H9 (cell line): ENCODE results near the gene AFMID. TPM values are rescaled to one million over a fixed set of nuclear protein-coding genes. Genes with fewer than 3 reads are reported as not detected.

Experiments used
- DNase-seq: peaks from one replicate; pipeline ENCODE4 v3.0.0-alpha.2; 2017
- H2AFZ ChIP-seq: one replicate; pipeline ENCODE4 v1.6.1; 2013; ENCODE audit warnings: mild to moderate bottlenecking, low read length, control low read depth, moderate library complexity
- H2AK5ac ChIP-seq: 2 replicates; pipeline ENCODE4 v1.6.1; 2013; ENCODE audit warnings: low read length, control low read depth, mixed read lengths; ENCODE audit not compliant: insufficient read length
- H2BK120ac ChIP-seq: one replicate; pipeline ENCODE4 v1.6.1; 2013; ENCODE audit warnings: low read depth, mild to moderate bottlenecking, low read length, control low read depth, inconsistent platforms; ENCODE audit not compliant: poor library complexity, severe bottlenecking
- H2BK12ac ChIP-seq: 2 replicates; pipeline ENCODE4 v1.6.1; 2013; ENCODE audit warnings: low read length, control low read depth, mixed read lengths, low read depth; ENCODE audit not compliant: insufficient read length
- H2BK15ac ChIP-seq: 2 replicates; pipeline ENCODE4 v1.6.1; 2013; ENCODE audit warnings: low read depth, low read length, control low read depth
- H2BK20ac ChIP-seq: one replicate; pipeline ENCODE4 v1.6.1; 2013; ENCODE audit warnings: low read depth, mild to moderate bottlenecking, low read length, control low read depth, inconsistent platforms; ENCODE audit not compliant: poor library complexity, severe bottlenecking
- H2BK5ac ChIP-seq: 2 replicates; pipeline ENCODE4 v1.6.1; 2013; ENCODE audit warnings: low read length, control low read depth, mixed read lengths; ENCODE audit not compliant: insufficient read length
- H3K14ac ChIP-seq: 2 replicates; pipeline ENCODE4 v1.6.1; 2013; ENCODE audit warnings: low read length, control low read depth; ENCODE audit not compliant: insufficient read depth
- H3K18ac ChIP-seq: 2 replicates; pipeline ENCODE4 v1.6.1; 2013; ENCODE audit warnings: low read depth, mild to moderate bottlenecking, mixed read lengths, low read length, control low read depth; ENCODE audit not compliant: insufficient read length
- H3K23ac ChIP-seq: 2 replicates; pipeline ENCODE4 v1.6.1; 2013; ENCODE audit warnings: low read length, control low read depth, mixed read lengths, low read depth; ENCODE audit not compliant: insufficient read length
- H3K23me2 ChIP-seq: 2 replicates; pipeline ENCODE4 v1.6.1; 2013; ENCODE audit warnings: low read depth, mild to moderate bottlenecking, mixed read lengths, low read length, control low read depth; ENCODE audit not compliant: insufficient read length, poor library complexity, severe bottlenecking
- H3K27ac ChIP-seq: 2 replicates; pipeline ENCODE4 v1.5.1; 2013; ENCODE audit warnings: low read length, control low read depth, mixed read lengths, low read depth; ENCODE audit not compliant: insufficient read length
- H3K27me3 ChIP-seq: 2 replicates; pipeline ENCODE4 v1.6.1; 2013; ENCODE audit warnings: low read length, control low read depth, inconsistent platforms; ENCODE audit not compliant: insufficient read depth
- H3K4ac ChIP-seq: 2 replicates; pipeline ENCODE4 v1.6.1; 2013; ENCODE audit warnings: low read depth, mild to moderate bottlenecking, control low read depth, inconsistent platforms, low read length, moderate library complexity
- H3K4me1 ChIP-seq: 2 replicates; pipeline ENCODE4 v1.6.1; 2013; ENCODE audit warnings: low read length, control low read depth, inconsistent platforms; ENCODE audit not compliant: insufficient read depth
- H3K4me2 ChIP-seq: 2 replicates; pipeline ENCODE4 v1.6.1; 2013; ENCODE audit warnings: low read length, control low read depth, mixed read lengths; ENCODE audit not compliant: insufficient read length, insufficient read depth
- H3K56ac ChIP-seq: 2 replicates; pipeline ENCODE4 v1.6.1; 2013; ENCODE audit warnings: low read depth, mild to moderate bottlenecking, mixed read lengths, low read length, control low read depth; ENCODE audit not compliant: insufficient read length
- H3K79me1 ChIP-seq: 2 replicates; pipeline ENCODE4 v1.6.1; 2013; ENCODE audit warnings: low read depth, mild to moderate bottlenecking, moderate library complexity, low read length, control low read depth, inconsistent platforms; ENCODE audit not compliant: insufficient read depth, poor library complexity, severe bottlenecking
- H3K79me2 ChIP-seq: 2 replicates; pipeline ENCODE4 v1.6.1; 2013; ENCODE audit warnings: low read length, control low read depth, inconsistent platforms; ENCODE audit not compliant: insufficient read depth
- H3K9ac ChIP-seq: 2 replicates; pipeline ENCODE4 v1.6.1; 2013; ENCODE audit warnings: low read length, control low read depth, mixed read lengths; ENCODE audit not compliant: insufficient read length; ENCODE audit errors: extremely low read depth
- H3K9me3 ChIP-seq: one replicate; pipeline ENCODE4 v1.6.1; 2013; ENCODE audit warnings: low read depth, low read length, inconsistent platforms; ENCODE audit not compliant: control insufficient read depth
- H3T11ph ChIP-seq: one replicate; pipeline ENCODE4 v1.6.1; 2013; ENCODE audit warnings: mild to moderate bottlenecking, low read length, control low read depth, inconsistent platforms
- H4K20me1 ChIP-seq: one replicate; pipeline ENCODE4 v1.6.1; 2013; ENCODE audit not compliant: control insufficient read depth, insufficient read length, insufficient read depth
- H4K5ac ChIP-seq: 2 replicates; pipeline ENCODE4 v1.6.1; 2013; ENCODE audit warnings: low read depth, mild to moderate bottlenecking, mixed read lengths, low read length, control low read depth; ENCODE audit not compliant: insufficient read length
- H4K8ac ChIP-seq: replicated peaks from 2 replicates; pipeline ENCODE4 v1.6.1; 2013; ENCODE audit warnings: low read length, control low read depth, mixed read lengths, low read depth; ENCODE audit not compliant: insufficient read length
- H4K91ac ChIP-seq: 2 replicates; pipeline ENCODE4 v1.6.1; 2013; ENCODE audit warnings: low read depth, mild to moderate bottlenecking, moderate library complexity, mixed read lengths, low read length, control low read depth; ENCODE audit not compliant: insufficient read length
- H3K27ac Mint-ChIP-seq, 3 experiments: 2 replicates in 2 of 3; 3 replicates in 1 of 3; pipeline ENCODE4 v1.8.0; 2020 to 2021; ENCODE audit warnings: mixed read lengths in 3 of 3, mild to moderate bottlenecking in 1 of 3, moderate library complexity in 1 of 3
- H3K27me3 Mint-ChIP-seq: 2 replicates; pipeline ENCODE4 v1.8.0; 2021; ENCODE audit warnings: low read depth, mild to moderate bottlenecking, moderate library complexity, mixed read lengths
- H3K36me3 Mint-ChIP-seq, 3 experiments: 2 replicates in 2 of 3; 3 replicates in 1 of 3; pipeline ENCODE4 v1.8.0; 2020 to 2021; ENCODE audit warnings: low read depth in 3 of 3, mixed read lengths in 3 of 3; ENCODE audit not compliant: insufficient read depth in 1 of 3
- H3K4me1 Mint-ChIP-seq, 2 experiments: 2 replicates each; pipeline ENCODE4 v1.8.0; 2020; ENCODE audit warnings: mixed read lengths in 2 of 2
- H3K4me3 Mint-ChIP-seq, 2 experiments: 2 replicates in 1 of 2; 3 replicates in 1 of 2; pipeline ENCODE4 v1.8.0; 2020 to 2021; ENCODE audit warnings: mild to moderate bottlenecking in 2 of 2, mixed read lengths in 2 of 2, moderate library complexity in 1 of 2
- H3K9me3 Mint-ChIP-seq, 2 experiments: 2 replicates in 1 of 2; 3 replicates in 1 of 2; pipeline ENCODE4 v1.8.0; 2020; ENCODE audit warnings: mild to moderate bottlenecking in 2 of 2, mixed read lengths in 2 of 2, moderate library complexity in 1 of 2
- CTCF ChIP-seq: fragments of 200-600 bp; sonication (generic); conservative IDR thresholded peaks from 3 replicates; pipeline ENCODE4 v1.8.0; 2021; ENCODE audit warnings: antibody characterized with exemption, mild to moderate bottlenecking
- whole genome bisulfite sequencing: extraction: QIAGEN DNeasy Blood & Tissue Kit; methylation state at CpG from one replicate; pipeline ENCODE4 v1.1.7; 2013; ENCODE audit warnings: missing lambda C conversion rate, low lambda C conversion rate, mixed read lengths; ENCODE audit not compliant: insufficient read length; ENCODE audit errors: extremely low coverage; 5-methylcytosine and 5-hydroxymethylcytosine counted together
- total RNA-seq: library from RNA; stranded (reverse); gene quantifications from 2 replicates; pipeline ENCODE4 v1.2.1, GENCODE V29; 2021

AFMID gene
- total RNA-seq, 1 experiment from 2014 or later, result 64.1 TPM

- Histone ChIP-seq H2BK15ac (no peak within 1 kb of the TSS; the same call in 1 of the 2 replicates), H3K4me2 (peak within 1 kb of the TSS; percentile 70), H3K9me3 (no peaks in the 10 kb centered on the region), H3K4me1 (no peaks in the 10 kb centered on the region), H3K79me1 (no peaks in the 10 kb centered on the region), H2BK5ac (no peak within 1 kb of the TSS), H2AFZ (no peak within 1 kb of the TSS), H2BK20ac (no peak within 1 kb of the TSS), H4K20me1 (no peaks in the 10 kb centered on the region), H3K23ac (no peak within 1 kb of the TSS), H3K23me2 (no peaks in the 10 kb centered on the region), H3K79me2 (no peaks in the 10 kb centered on the region), H2BK120ac (no peak within 1 kb of the TSS), H2AK5ac (no peak within 1 kb of the TSS), H3K18ac (no peak within 1 kb of the TSS), H3K56ac (no peak within 1 kb of the TSS), H3K14ac (no peak within 1 kb of the TSS; the same call in 1 of the 2 replicates), H3K27ac (no peak within 1 kb of the TSS), H3T11ph (no peak within 1 kb of the TSS), H4K5ac (no peak within 1 kb of the TSS), H3K4ac (no peak within 1 kb of the TSS), H4K8ac (no peak within 1 kb of the TSS), H4K91ac (no peak within 1 kb of the TSS), H3K27me3 (peaks cover 6% of the 10 kb centered on the region; the same call in 1 of the 2 replicates), H2BK12ac (no peak within 1 kb of the TSS), H3K9ac (no peak within 1 kb of the TSS)
- H3K27me3 Mint-ChIP-seq, result peaks cover 51% of the 10 kb centered on the region
- H3K9me3 Mint-ChIP-seq, result no peaks in the 10 kb centered on the region; a peak in 1 of 5 replicates
- peak within 1 kb of the TSS; percentile 61 to 84 for H3K4me3 Mint-ChIP-seq
- WGBS, result no CpG with 5 or more reads among the region's 52 CpGs
- no peak for TF ChIP-seq CTCF
- H3K36me3 Mint-ChIP-seq, result no peaks in the 10 kb centered on the region
- H3K4me1 Mint-ChIP-seq, result peaks cover 0 to 15% of the 10 kb centered on the region in 2 experiments; a peak in 2 of 4 replicates
- H3K27ac Mint-ChIP-seq, result no peak within 1 kb of the TSS
- DNase-seq, result peak; percentile 47
Measured at GRCh38 chr17:78230996-78231935, 44.1 kb downstream of the AFMID start, which contains the start of gene TMEM235. TMEM235 (plus strand) TSS chr17:78231631; CDS start chr17:78232024, 393 bp downstream.
